H9 (cell line): ENCODE data around the gene NOTUM. TPM values are rescaled to one million over a fixed set of nuclear protein-coding genes. Genes with fewer than 3 reads are reported as not detected.

ENCODE experiments used
- DNase-seq: peaks from one replicate; pipeline ENCODE4 v3.0.0-alpha.2; 2017
- H2AFZ ChIP-seq: one replicate; pipeline ENCODE4 v1.6.1; 2013; ENCODE audit warnings: mild to moderate bottlenecking, low read length, control low read depth, moderate library complexity
- H2AK5ac ChIP-seq: 2 replicates; pipeline ENCODE4 v1.6.1; 2013; ENCODE audit warnings: low read length, control low read depth, mixed read lengths; ENCODE audit not compliant: insufficient read length
- H2BK120ac ChIP-seq: one replicate; pipeline ENCODE4 v1.6.1; 2013; ENCODE audit warnings: low read depth, mild to moderate bottlenecking, low read length, control low read depth, inconsistent platforms; ENCODE audit not compliant: poor library complexity, severe bottlenecking
- H2BK12ac ChIP-seq: 2 replicates; pipeline ENCODE4 v1.6.1; 2013; ENCODE audit warnings: low read length, control low read depth, mixed read lengths, low read depth; ENCODE audit not compliant: insufficient read length
- H2BK15ac ChIP-seq: 2 replicates; pipeline ENCODE4 v1.6.1; 2013; ENCODE audit warnings: low read depth, low read length, control low read depth
- H2BK20ac ChIP-seq: one replicate; pipeline ENCODE4 v1.6.1; 2013; ENCODE audit warnings: low read depth, mild to moderate bottlenecking, low read length, control low read depth, inconsistent platforms; ENCODE audit not compliant: poor library complexity, severe bottlenecking
- H2BK5ac ChIP-seq: 2 replicates; pipeline ENCODE4 v1.6.1; 2013; ENCODE audit warnings: low read length, control low read depth, mixed read lengths; ENCODE audit not compliant: insufficient read length
- H3K14ac ChIP-seq: 2 replicates; pipeline ENCODE4 v1.6.1; 2013; ENCODE audit warnings: low read length, control low read depth; ENCODE audit not compliant: insufficient read depth
- H3K18ac ChIP-seq: 2 replicates; pipeline ENCODE4 v1.6.1; 2013; ENCODE audit warnings: low read depth, mild to moderate bottlenecking, mixed read lengths, low read length, control low read depth; ENCODE audit not compliant: insufficient read length
- H3K23ac ChIP-seq: 2 replicates; pipeline ENCODE4 v1.6.1; 2013; ENCODE audit warnings: low read length, control low read depth, mixed read lengths, low read depth; ENCODE audit not compliant: insufficient read length
- H3K23me2 ChIP-seq: 2 replicates; pipeline ENCODE4 v1.6.1; 2013; ENCODE audit warnings: low read depth, mild to moderate bottlenecking, mixed read lengths, low read length, control low read depth; ENCODE audit not compliant: insufficient read length, poor library complexity, severe bottlenecking
- H3K27ac ChIP-seq: 2 replicates; pipeline ENCODE4 v1.5.1; 2013; ENCODE audit warnings: low read length, control low read depth, mixed read lengths, low read depth; ENCODE audit not compliant: insufficient read length
- H3K27me3 ChIP-seq: 2 replicates; pipeline ENCODE4 v1.6.1; 2013; ENCODE audit warnings: low read length, control low read depth, inconsistent platforms; ENCODE audit not compliant: insufficient read depth
- H3K4ac ChIP-seq: 2 replicates; pipeline ENCODE4 v1.6.1; 2013; ENCODE audit warnings: low read depth, mild to moderate bottlenecking, control low read depth, inconsistent platforms, low read length, moderate library complexity
- H3K4me1 ChIP-seq: 2 replicates; pipeline ENCODE4 v1.6.1; 2013; ENCODE audit warnings: low read length, control low read depth, inconsistent platforms; ENCODE audit not compliant: insufficient read depth
- H3K4me2 ChIP-seq: 2 replicates; pipeline ENCODE4 v1.6.1; 2013; ENCODE audit warnings: low read length, control low read depth, mixed read lengths; ENCODE audit not compliant: insufficient read length, insufficient read depth
- H3K56ac ChIP-seq: 2 replicates; pipeline ENCODE4 v1.6.1; 2013; ENCODE audit warnings: low read depth, mild to moderate bottlenecking, mixed read lengths, low read length, control low read depth; ENCODE audit not compliant: insufficient read length
- H3K79me1 ChIP-seq: 2 replicates; pipeline ENCODE4 v1.6.1; 2013; ENCODE audit warnings: low read depth, mild to moderate bottlenecking, moderate library complexity, low read length, control low read depth, inconsistent platforms; ENCODE audit not compliant: insufficient read depth, poor library complexity, severe bottlenecking
- H3K79me2 ChIP-seq: 2 replicates; pipeline ENCODE4 v1.6.1; 2013; ENCODE audit warnings: low read length, control low read depth, inconsistent platforms; ENCODE audit not compliant: insufficient read depth
- H3K9ac ChIP-seq: 2 replicates; pipeline ENCODE4 v1.6.1; 2013; ENCODE audit warnings: low read length, control low read depth, mixed read lengths; ENCODE audit not compliant: insufficient read length; ENCODE audit errors: extremely low read depth
- H3K9me3 ChIP-seq: one replicate; pipeline ENCODE4 v1.6.1; 2013; ENCODE audit warnings: low read depth, low read length, inconsistent platforms; ENCODE audit not compliant: control insufficient read depth
- H3T11ph ChIP-seq: one replicate; pipeline ENCODE4 v1.6.1; 2013; ENCODE audit warnings: mild to moderate bottlenecking, low read length, control low read depth, inconsistent platforms
- H4K20me1 ChIP-seq: one replicate; pipeline ENCODE4 v1.6.1; 2013; ENCODE audit not compliant: control insufficient read depth, insufficient read length, insufficient read depth
- H4K5ac ChIP-seq: 2 replicates; pipeline ENCODE4 v1.6.1; 2013; ENCODE audit warnings: low read depth, mild to moderate bottlenecking, mixed read lengths, low read length, control low read depth; ENCODE audit not compliant: insufficient read length
- H4K8ac ChIP-seq: replicated peaks from 2 replicates; pipeline ENCODE4 v1.6.1; 2013; ENCODE audit warnings: low read length, control low read depth, mixed read lengths, low read depth; ENCODE audit not compliant: insufficient read length
- H4K91ac ChIP-seq: 2 replicates; pipeline ENCODE4 v1.6.1; 2013; ENCODE audit warnings: low read depth, mild to moderate bottlenecking, moderate library complexity, mixed read lengths, low read length, control low read depth; ENCODE audit not compliant: insufficient read length
- H3K27ac Mint-ChIP-seq, 3 experiments: 2 replicates in 2 of 3; 3 replicates in 1 of 3; pipeline ENCODE4 v1.8.0; 2020 to 2021; ENCODE audit warnings: mixed read lengths in 3 of 3, mild to moderate bottlenecking in 1 of 3, moderate library complexity in 1 of 3
- H3K27me3 Mint-ChIP-seq: 2 replicates; pipeline ENCODE4 v1.8.0; 2021; ENCODE audit warnings: low read depth, mild to moderate bottlenecking, moderate library complexity, mixed read lengths
- H3K36me3 Mint-ChIP-seq, 3 experiments: 2 replicates in 2 of 3; 3 replicates in 1 of 3; pipeline ENCODE4 v1.8.0; 2020 to 2021; ENCODE audit warnings: low read depth in 3 of 3, mixed read lengths in 3 of 3; ENCODE audit not compliant: insufficient read depth in 1 of 3
- H3K4me1 Mint-ChIP-seq, 2 experiments: 2 replicates each; pipeline ENCODE4 v1.8.0; 2020; ENCODE audit warnings: mixed read lengths in 2 of 2
- H3K4me3 Mint-ChIP-seq, 2 experiments: 2 replicates in 1 of 2; 3 replicates in 1 of 2; pipeline ENCODE4 v1.8.0; 2020 to 2021; ENCODE audit warnings: mild to moderate bottlenecking in 2 of 2, mixed read lengths in 2 of 2, moderate library complexity in 1 of 2
- H3K9me3 Mint-ChIP-seq, 2 experiments: 2 replicates in 1 of 2; 3 replicates in 1 of 2; pipeline ENCODE4 v1.8.0; 2020; ENCODE audit warnings: mild to moderate bottlenecking in 2 of 2, mixed read lengths in 2 of 2, moderate library complexity in 1 of 2
- CTCF ChIP-seq: fragments of 200-600 bp; sonication (generic); conservative IDR thresholded peaks from 3 replicates; pipeline ENCODE4 v1.8.0; 2021; ENCODE audit warnings: antibody characterized with exemption, mild to moderate bottlenecking
- WGBS: extraction: QIAGEN DNeasy Blood & Tissue Kit; methylation state at CpG from one replicate; pipeline ENCODE4 v1.1.7; 2013; ENCODE audit warnings: missing lambda C conversion rate, low lambda C conversion rate, mixed read lengths; ENCODE audit not compliant: insufficient read length; ENCODE audit errors: extremely low coverage; 5-methylcytosine and 5-hydroxymethylcytosine counted together
- total RNA-seq: library from RNA; stranded (reverse); gene quantifications from 2 replicates; pipeline ENCODE4 v1.2.1, GENCODE V29; 2021

The NOTUM gene
- total RNA-seq, 1 experiment from 2014 or later, result 2.1 TPM

- H3K14ac ChIP-seq, result no peak within 1 kb of the TSS; the same call in 1 of the 2 replicates
- no peaks in the 10 kb centered on the region for H3K4me1 ChIP-seq
- TF ChIP-seq CTCF, result no peak; the same call in 2 of the 3 replicates
- Mint-ChIP-seq H3K4me1 (peaks cover 17 to 18% of the 10 kb centered on the region in 2 experiments), H3K36me3 (peaks cover 24 to 62% (median 55%) of the 10 kb centered on the region in 3 experiments; a peak in 6 of 7 replicates), H3K27me3 (no peaks in the 10 kb centered on the region), H3K9me3 (no peaks in the 10 kb centered on the region; a peak in 1 of 5 replicates), H3K27ac (peak within 1 kb of the TSS; percentile 75 to 91 (median 88); a peak in 5 of 7 replicates), H3K4me3 (peak within 1 kb of the TSS; percentile 80 to 89)
- H4K8ac ChIP-seq, result no peak within 1 kb of the TSS
- WGBS, result no CpG with 5 or more reads among the region's 94 CpGs
- H2AK5ac ChIP-seq, result no peak within 1 kb of the TSS
- H4K5ac ChIP-seq, result no peak within 1 kb of the TSS
- no peak within 1 kb of the TSS for H2BK5ac ChIP-seq
- H3K23ac ChIP-seq, result no peak within 1 kb of the TSS
- no peak within 1 kb of the TSS for H3K18ac ChIP-seq
- H3K4me2 ChIP-seq, result peak within 1 kb of the TSS; percentile 74
- H2BK120ac ChIP-seq, result no peak within 1 kb of the TSS
- H4K20me1 ChIP-seq, result no peaks in the 10 kb centered on the region
- H2BK12ac ChIP-seq, result no peak within 1 kb of the TSS
- no peaks in the 10 kb centered on the region for H3K9me3 ChIP-seq
- H3K4ac ChIP-seq, result no peak within 1 kb of the TSS
- peak within 1 kb of the TSS; percentile 6 for H3K9ac ChIP-seq
- no peak within 1 kb of the TSS for H2BK20ac ChIP-seq
- H4K91ac ChIP-seq, result no peak within 1 kb of the TSS
- no peak within 1 kb of the TSS for H3T11ph ChIP-seq
- H3K79me1 ChIP-seq, result peaks cover 2% of the 10 kb centered on the region
- H3K79me2 ChIP-seq, result peaks cover 7% of the 10 kb centered on the region; the same call in 1 of the 2 replicates
- H3K56ac ChIP-seq, result no peak within 1 kb of the TSS
- no peaks in the 10 kb centered on the region for H3K27me3 ChIP-seq
- no peak within 1 kb of the TSS for H2BK15ac ChIP-seq
- peaks cover 5% of the 10 kb centered on the region for H3K23me2 ChIP-seq
- H2AFZ ChIP-seq, result no peak within 1 kb of the TSS
- no peak within 1 kb of the TSS for H3K27ac ChIP-seq
- peak; percentile 93 for DNase-seq
Observed at GRCh38 chr17:81917565-81918332, 43.2 kb downstream of the NOTUM start, which contains the start of gene SIRT7. Gene SIRT7 (minus strand): TSS chr17:81918176. CDS start chr17:81918131, 45 bp downstream.
